ENCODE data around the gene WDR18.
"Not testable (repeated sequence)": the region's sequence is repeated elsewhere in the genome, so short reads cannot be mapped to it uniquely, and the experiment has no call there.

The WDR18 gene

GRCh38 chr19:950352-951066 is 33.6 kb upstream of the WDR18 start:
- DNase-seq (ENCODE audit: low read depth), result no peak

- no peak for DNase-seq (ENCODE audit: low read depth)
These were observed 32.0 kb upstream of the WDR18 start for GRCh38 chr19:952049-952679.

- DNase-seq (ENCODE audit: low read depth), result no peak
These were observed 31.3 kb upstream of the WDR18 start for GRCh38 chr19:952680-953444.

DNA sequence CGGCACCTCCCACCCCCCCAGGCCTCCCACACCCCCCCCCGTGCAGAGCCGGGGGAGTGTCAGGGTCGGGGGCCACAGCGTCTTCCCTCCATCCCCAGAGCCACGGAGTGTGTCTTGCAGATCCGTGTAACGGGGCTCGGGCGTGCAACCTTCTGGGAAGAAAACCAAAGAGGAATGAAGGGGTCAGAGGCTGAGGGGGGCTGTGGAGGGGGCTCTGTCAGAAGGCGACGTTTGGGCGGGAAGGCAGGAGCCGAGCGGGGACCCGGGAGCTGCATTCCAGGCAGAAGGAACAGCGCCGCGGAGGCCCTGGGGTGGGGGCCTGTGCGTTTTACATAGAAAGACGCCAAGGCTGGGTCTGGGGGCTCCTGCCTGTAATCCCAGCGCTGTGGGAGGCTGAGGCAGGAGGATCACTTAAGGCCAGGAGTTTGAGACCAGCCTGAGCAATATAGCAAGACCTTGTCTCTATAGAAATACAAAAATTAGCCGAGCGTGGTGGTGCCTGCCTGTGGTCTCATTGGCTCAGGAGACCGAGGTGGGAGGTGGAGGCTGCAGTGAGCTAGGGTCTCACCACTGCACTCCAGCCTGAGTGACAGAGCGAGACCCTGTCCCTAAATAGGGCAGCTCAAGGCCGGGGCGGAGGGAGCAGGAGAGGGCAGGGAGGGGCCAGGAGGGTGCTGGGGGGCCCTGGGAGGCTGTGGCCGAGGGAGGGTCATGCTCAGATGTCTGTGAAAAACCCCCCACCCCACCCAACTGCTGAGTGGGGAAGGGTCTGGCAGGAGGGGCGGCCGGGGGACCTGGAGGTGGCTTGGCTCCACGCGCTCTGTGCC is 30.5 kb upstream of the WDR18 start:
- no peak for DNase-seq (ENCODE audit: low read depth)

GRCh38 chr19:954272-954671 is 29.9 kb upstream of the WDR18 start:
- DNase-seq (ENCODE audit: low read depth), result no peak

GRCh38 chr19:954672-955494 is 29.3 kb upstream of the WDR18 start:
- no peak for DNase-seq (ENCODE audit: low read depth)

DNA sequence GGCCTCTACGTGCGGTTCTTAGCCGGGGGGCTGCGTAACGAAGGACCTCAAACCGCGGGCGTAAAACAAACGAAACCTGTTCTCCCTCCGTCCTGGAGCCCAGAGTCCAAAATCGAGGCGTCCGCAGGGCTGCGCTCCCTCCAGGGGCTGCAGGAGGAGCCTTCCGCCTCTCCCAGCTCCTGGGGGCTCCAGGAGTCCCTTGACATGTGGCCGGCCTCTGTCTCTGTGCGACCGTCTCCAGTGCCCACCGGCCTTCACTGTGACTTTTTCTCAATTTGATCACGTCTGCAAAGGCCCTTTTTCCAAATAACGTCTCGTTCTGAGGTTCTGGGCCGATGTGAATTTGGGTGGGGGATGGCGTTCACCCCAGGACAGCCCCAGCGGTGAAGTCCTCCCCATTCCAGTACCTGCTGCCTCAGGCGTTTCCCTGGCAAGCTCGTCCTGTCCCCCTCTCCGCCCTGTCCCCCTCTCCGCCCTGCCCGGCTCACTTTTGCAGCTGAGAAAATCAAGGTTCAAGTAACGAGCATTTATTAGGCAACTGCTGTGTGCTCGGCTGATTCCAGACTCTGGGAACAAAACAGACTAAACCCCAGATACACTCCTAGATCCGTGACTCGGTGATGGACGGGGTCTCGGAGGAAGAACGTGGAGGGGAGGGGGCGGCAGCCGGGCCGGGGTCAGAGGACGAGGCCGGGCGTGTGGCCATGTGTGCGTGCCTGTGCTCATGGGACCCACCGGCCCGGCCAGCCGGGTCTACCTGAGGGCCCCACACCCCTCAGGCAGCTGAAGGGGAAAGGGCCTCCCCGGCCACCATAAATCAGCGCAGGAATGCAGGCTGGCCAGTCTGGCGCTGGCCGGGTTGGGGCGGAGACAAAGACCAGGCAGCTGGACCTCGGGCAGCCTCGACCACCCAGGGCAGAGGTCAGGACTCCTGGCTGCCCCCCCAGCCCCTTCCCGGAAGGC is 28.1 kb upstream of the WDR18 start:
- no peak for DNase-seq (ENCODE audit: low read depth)

- DNase-seq (ENCODE audit: low read depth), result no peak
These were observed 27.2 kb upstream of the WDR18 start for GRCh38 chr19:956766-957440.

GRCh38 chr19:957578-957977 is 26.6 kb upstream of the WDR18 start:
- not testable (repeated sequence) for DNase-seq (ENCODE audit: low read depth)

DNA sequence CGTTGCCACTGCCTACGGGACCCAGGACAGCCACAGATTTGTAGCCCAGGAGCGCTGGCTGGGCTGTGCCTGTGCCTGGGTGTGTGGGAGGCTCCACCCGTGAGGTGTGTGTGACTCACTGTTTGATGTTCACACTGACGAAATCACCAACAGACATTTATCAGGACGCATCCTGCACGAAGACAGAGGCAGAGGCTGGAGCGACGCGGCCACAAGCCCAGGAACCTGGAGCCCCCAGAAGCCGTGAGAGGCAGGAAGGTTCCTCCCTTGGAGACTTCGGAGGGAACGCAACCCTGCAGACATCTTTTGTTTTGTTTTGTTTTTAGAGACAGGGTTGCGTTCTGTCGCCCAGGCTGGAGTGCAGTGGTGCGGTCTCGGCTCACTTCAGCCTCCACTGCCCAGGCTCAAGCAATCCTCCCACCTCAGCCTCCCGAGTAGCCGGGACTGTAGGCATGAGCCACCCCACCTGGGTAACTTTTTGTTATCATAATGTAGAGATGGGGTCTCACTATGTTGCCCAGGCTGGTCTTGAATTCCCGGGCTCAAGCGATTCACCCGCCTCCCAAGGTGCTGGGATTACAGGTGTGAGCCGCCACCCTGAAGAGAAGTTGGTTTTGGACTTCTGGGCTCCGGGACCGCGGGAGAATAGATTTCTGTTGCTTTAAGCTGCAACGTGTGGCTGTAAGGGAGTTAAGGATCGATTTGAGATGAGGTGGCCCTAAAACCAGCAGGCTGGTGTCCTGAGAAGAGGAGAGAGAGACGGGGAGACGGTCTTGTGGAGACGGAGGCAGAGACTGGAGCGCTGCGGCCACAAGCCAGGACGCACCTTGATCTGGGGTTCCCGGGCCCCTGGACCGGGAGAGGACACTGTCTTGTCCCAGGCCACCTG is 24.9 kb upstream of the WDR18 start:
- DNase-seq (ENCODE audit: low read depth), result peak; percentile 34

DNA sequence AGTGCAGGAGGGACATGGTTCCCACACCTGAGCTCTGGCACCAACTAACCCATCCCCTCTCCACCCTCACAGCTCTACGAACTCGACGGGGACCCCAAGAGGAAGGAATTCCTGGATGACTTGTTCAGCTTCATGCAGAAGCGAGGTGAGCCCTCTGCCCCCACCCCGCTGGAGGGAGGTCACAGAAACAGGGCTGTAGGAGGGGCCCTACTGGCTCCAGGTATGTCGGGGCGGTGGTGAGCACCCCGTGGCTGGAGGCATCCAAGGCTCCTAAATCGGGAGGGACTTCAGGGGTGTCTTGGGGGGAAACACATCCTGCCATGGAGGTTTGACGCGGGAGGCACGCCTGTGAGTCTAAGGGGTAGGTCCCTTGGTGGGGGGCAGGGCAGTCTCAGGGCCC is 24.1 kb upstream of the WDR18 start:
- no peak for DNase-seq (ENCODE audit: low read depth)

DNA sequence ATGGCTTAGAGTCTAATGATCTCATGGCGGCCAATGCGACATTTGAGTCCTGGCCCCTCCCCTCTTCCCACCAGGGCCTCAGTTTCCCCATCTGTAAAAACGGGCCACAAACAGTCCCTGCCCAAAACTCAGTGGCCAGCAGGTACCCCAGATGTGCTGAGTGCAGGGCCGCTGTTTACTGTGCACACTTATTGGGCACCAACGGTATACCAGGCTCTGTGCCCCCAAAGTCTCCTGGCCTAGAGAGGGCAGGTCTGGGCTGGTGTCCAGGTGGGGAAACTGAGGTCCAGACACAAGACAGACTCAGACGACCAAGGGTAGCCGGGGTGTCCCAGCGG is 23.6 kb upstream of the WDR18 start:
- DNase-seq (ENCODE audit: low read depth), result no peak

DNA sequence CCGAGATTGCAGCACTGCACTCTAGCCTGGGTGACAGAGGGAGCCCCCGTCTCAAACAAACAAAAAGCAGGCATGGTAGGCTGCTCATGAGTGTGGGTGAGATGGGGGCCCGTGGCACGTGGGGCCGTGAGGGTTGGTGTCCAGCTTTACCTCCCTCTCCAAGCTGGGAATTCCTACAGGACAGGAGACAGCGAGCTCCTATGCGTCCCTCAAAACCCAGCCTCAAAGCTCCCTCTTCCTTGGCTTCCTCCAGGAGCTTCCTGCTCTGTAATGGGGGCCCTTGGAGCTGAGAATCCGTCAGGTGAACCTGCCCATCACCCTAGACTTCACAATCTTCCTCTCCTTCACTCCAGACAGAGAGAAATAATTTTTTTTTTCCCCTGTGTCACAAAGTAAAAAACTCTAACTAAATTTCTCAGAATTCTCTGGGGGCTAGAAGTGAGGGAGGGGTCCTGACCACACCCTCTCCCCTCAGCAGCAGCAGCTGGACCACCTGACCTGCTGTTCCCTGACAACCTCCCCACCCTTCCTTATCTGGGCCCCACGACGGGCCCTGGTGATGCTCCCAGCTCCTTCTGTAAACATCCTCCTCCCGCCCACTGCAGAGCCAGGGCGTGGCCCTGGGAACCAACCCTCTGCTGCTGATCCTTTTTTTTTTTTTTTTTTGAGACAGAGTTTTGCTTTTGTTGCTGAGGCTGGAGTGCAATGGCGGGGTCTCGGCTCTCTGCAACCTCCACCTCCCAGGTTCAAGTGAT is 22.1 kb upstream of the WDR18 start:
- no peak for DNase-seq (ENCODE audit: low read depth)

DNA sequence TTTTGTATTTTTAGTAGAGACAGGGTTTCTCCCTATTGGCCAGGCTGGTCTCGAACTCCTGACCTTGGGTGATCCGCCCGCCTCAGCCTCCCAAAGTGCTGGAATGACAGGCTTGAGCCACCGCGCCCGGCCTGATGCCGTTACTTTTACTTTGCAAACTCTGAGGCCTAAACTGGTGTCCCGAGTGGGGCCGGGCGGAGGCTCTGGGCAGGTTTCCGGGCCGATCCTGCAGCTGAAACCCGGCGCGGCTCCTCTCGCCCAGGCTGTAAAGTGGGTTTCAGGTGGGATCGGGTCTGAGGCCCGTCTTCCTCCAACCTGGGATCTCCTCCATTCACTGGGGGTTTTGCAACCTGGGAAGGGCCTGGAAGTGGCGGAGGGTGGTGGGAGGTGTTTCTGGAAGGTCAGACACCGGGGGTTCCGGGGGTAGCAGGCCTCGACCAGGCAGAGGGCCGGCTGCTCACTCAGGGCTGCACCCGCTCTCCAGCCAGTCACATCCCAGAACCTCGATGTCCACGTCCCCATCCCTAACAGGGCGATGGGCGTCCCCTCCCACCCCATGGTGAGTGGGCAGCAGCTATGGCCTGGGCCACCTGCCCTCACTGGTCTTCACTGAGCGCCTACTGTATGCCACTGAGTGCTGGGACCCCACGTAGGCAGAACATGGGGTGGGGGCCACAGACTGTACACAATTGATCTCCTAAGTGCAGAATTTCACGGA is 21.3 kb upstream of the WDR18 start:
- no peak for DNase-seq (ENCODE audit: low read depth)

- no peak for DNase-seq (ENCODE audit: low read depth)
These were observed 20.6 kb upstream of the WDR18 start for GRCh38 chr19:963486-963951.

GRCh38 chr19:964116-964520 is 20.0 kb upstream of the WDR18 start:
- no peak for DNase-seq (ENCODE audit: low read depth)
